AG10803 (cell line): ENCODE measurements around the gene CAPN12.

Experiments
- DNase-seq: peaks from one replicate; pipeline ENCODE4 v3.0.0; 2010; ENCODE audit warnings: low read depth
- H3K4me3 ChIP-seq: 2 replicates; pipeline ENCODE4 v1.5.1; 2011; ENCODE audit warnings: mild to moderate bottlenecking, low read length, control low read depth
- TF ChIP-seq, protein P1 (sequence below): conservative IDR thresholded peaks from 2 replicates; pipeline ENCODE4 v1.5.1; 2011; ENCODE audit warnings: mild to moderate bottlenecking, low read length, control low read depth, inconsistent platforms

The CAPN12 gene

GRCh38 chr19:38683393-38684077 lies 60.7 kb downstream of the CAPN12 start:
- no peak overlapping the region for H3K4me3 ChIP-seq
- TF ChIP-seq, protein P1, sequence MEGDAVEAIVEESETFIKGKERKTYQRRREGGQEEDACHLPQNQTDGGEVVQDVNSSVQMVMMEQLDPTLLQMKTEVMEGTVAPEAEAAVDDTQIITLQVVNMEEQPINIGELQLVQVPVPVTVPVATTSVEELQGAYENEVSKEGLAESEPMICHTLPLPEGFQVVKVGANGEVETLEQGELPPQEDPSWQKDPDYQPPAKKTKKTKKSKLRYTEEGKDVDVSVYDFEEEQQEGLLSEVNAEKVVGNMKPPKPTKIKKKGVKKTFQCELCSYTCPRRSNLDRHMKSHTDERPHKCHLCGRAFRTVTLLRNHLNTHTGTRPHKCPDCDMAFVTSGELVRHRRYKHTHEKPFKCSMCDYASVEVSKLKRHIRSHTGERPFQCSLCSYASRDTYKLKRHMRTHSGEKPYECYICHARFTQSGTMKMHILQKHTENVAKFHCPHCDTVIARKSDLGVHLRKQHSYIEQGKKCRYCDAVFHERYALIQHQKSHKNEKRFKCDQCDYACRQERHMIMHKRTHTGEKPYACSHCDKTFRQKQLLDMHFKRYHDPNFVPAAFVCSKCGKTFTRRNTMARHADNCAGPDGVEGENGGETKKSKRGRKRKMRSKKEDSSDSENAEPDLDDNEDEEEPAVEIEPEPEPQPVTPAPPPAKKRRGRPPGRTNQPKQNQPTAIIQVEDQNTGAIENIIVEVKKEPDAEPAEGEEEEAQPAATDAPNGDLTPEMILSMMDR: no peak
- peak; percentile 89 for DNase-seq

- no peak overlapping the region for H3K4me3 ChIP-seq
- TF ChIP-seq, protein P1: no peak
- DNase-seq: no peak
Observed at GRCh38 chr19:38682872-38683392, 61.3 kb downstream of the CAPN12 start.

GRCh38 chr19:38682195-38682867 lies 61.9 kb downstream of the CAPN12 start:
- TF ChIP-seq, protein P1: no peak
- H3K4me3 ChIP-seq: no peak overlapping the region
- DNase-seq: no peak
